GM12878 (cell line): Measurements from ENCODE around the gene LIMS2.

ENCODE experiments used
- ATF2 ChIP-seq: IDR thresholded peaks from 2 replicates; pipeline ENCODE4 v1.6.1; 2012; ENCODE audit warnings: low read length, inconsistent platforms
- CREB1 ChIP-seq: IDR thresholded peaks from 2 replicates; pipeline ENCODE4 v1.6.1; 2012; ENCODE audit warnings: low read depth, mild to moderate bottlenecking, inconsistent platforms
- CREM ChIP-seq: IDR thresholded peaks from 2 replicates; pipeline ENCODE4 v1.6.1; 2014; ENCODE audit warnings: antibody characterized with exemption, low read depth
- SMC3 ChIP-seq: IDR thresholded peaks from 2 replicates; pipeline ENCODE4 v1.6.1; 2011; ENCODE audit warnings: low read length, improper control_type of control experiment, borderline replicate concordance
- SREBF1 ChIP-seq: IDR thresholded peaks from 2 replicates; pipeline ENCODE4 v1.6.1; 2012; ENCODE audit warnings: mild to moderate bottlenecking, low read length
- TBL1XR1 ChIP-seq: IDR thresholded peaks from 2 replicates; pipeline ENCODE4 v1.6.1; 2012; ENCODE audit warnings: low read depth, low read length, improper control_type of control experiment
- TCF3 ChIP-seq: IDR thresholded peaks from 2 replicates; pipeline ENCODE4 v1.6.1; 2012; ENCODE audit warnings: low read depth, mild to moderate bottlenecking, low read length, borderline replicate concordance; ENCODE audit not compliant: insufficient read depth

- TF ChIP-seq TBL1XR1 (no peak), CREM (no peak), CREB1 (no peak), TCF3 (no peak), ATF2 (no peak), SMC3 (no peak), SREBF1 (no peak)
These were observed 64.0 kb downstream of the LIMS2 start for GRCh38 chr2:127611076-127611925.
